HG03280 (cell line): ENCODE results near the gene CPED1.
"Not testable (repeated sequence)": the region's sequence is repeated elsewhere in the genome, so short reads cannot be mapped to it uniquely, and the experiment has no call there.

Experiments used
- ATAC-seq: cut with Tn5 transposase; IDR thresholded peaks from one replicate; pipeline ENCODE4 v1.9.1; 2021; ENCODE audit warnings: mild to moderate bottlenecking, moderate library complexity; ENCODE audit not compliant: unreplicated experiment

The CPED1 gene

GRCh38 chr7:121062671-121063279 lies 74.3 kb downstream of the CPED1 start:
- no peak for ATAC-seq

- not testable (repeated sequence) for ATAC-seq
Observed at GRCh38 chr7:121067717-121068116, 79.2 kb downstream of the CPED1 start.

- ATAC-seq, result no peak
Observed at GRCh38 chr7:121069346-121070100, 81.0 kb downstream of the CPED1 start.

GRCh38 chr7:121071132-121071531 lies 82.6 kb downstream of the CPED1 start:
- no peak for ATAC-seq

- no peak for ATAC-seq
Observed at GRCh38 chr7:121071662-121072061, 83.2 kb downstream of the CPED1 start.

GRCh38 chr7:121072826-121073225 lies 84.3 kb downstream of the CPED1 start:
- ATAC-seq, result no peak

- no peak for ATAC-seq
Observed at GRCh38 chr7:121073463-121074099, 85.1 kb downstream of the CPED1 start.

- not testable (repeated sequence) for ATAC-seq
Observed at GRCh38 chr7:121075424-121075841, 86.9 kb downstream of the CPED1 start.

- ATAC-seq, result no peak
Observed at GRCh38 chr7:121075952-121076349, 87.4 kb downstream of the CPED1 start.

GRCh38 chr7:121076350-121077164 lies 88.0 kb downstream of the CPED1 start:
- ATAC-seq, result no peak

- no peak for ATAC-seq
Observed at GRCh38 chr7:121077165-121077630, 88.7 kb downstream of the CPED1 start.

GRCh38 chr7:121078701-121079227 lies 90.3 kb downstream of the CPED1 start:
- ATAC-seq, result no peak

- no peak for ATAC-seq
Observed at GRCh38 chr7:121079425-121080169, 91.1 kb downstream of the CPED1 start.

GRCh38 chr7:121080257-121080912 lies 91.9 kb downstream of the CPED1 start:
- no peak for ATAC-seq

- no peak for ATAC-seq
Observed at GRCh38 chr7:121080913-121081326, 92.4 kb downstream of the CPED1 start.

GRCh38 chr7:121081327-121081936 lies 92.9 kb downstream of the CPED1 start:
- peak; percentile 87 for ATAC-seq

- ATAC-seq, result no peak
Observed at GRCh38 chr7:121082400-121083101, 94.0 kb downstream of the CPED1 start.

GRCh38 chr7:121083138-121083789 lies 94.8 kb downstream of the CPED1 start:
- no peak for ATAC-seq
